Astrocyte (in vitro differentiated cells and primary cell): ENCODE measurements around the gene SAE1.

Source experiments
- CTCF ChIP-seq: IDR thresholded peaks from 2 replicates; pipeline ENCODE4 v1.5.1; 2011; ENCODE audit warnings: low read depth, mild to moderate bottlenecking, inconsistent platforms, low read length, moderate library complexity; ENCODE audit not compliant: insufficient read depth
- EZH2 ChIP-seq: IDR thresholded peaks from 2 replicates; pipeline ENCODE4 v1.6.1; 2012; ENCODE audit warnings: mild to moderate bottlenecking, low read length, inconsistent platforms; ENCODE audit not compliant: insufficient read depth

GRCh38 chr19:47215581-47215980 lies 84.9 kb downstream of the SAE1 start:
- TF ChIP-seq CTCF (no peak), EZH2 (no peak)
